Vagina (tissue), 2 donors: Measurements from ENCODE around the gene UCK1. TPM values are rescaled to one million over a fixed set of nuclear protein-coding genes. Genes with fewer than 3 reads are reported as not detected.

Experiments used
- DNase-seq, 2 donors: peaks; one replicate each; pipeline ENCODE4 v3.0.0-alpha.2; 2017; ENCODE audit errors: extremely low spot score in 2 of 2
- H3K27ac ChIP-seq: fragments of 200-600 bp; sonication (generic); one replicate; pipeline ENCODE4 v1.5.1; 2019
- H3K27me3 ChIP-seq: fragments of 200-600 bp; sonication (generic); one replicate; pipeline ENCODE4 v1.5.1; 2019
- H3K36me3 ChIP-seq, 2 donors: fragments of 200-600 bp; sonication (generic); one replicate each; pipeline ENCODE4 v1.5.1; 2017 to 2019
- H3K4me1 ChIP-seq: fragments of 200-600 bp; sonication (generic); one replicate; pipeline ENCODE4 v1.5.1; 2019
- H3K4me3 ChIP-seq, 2 donors: fragments of 200-600 bp; sonication (generic); 1 replicate in 1 of 2; 2 replicates in 1 of 2; pipeline ENCODE4 v1.5.1; 2016 to 2019
- H3K9me3 ChIP-seq: fragments of 200-600 bp; sonication (generic); one replicate; pipeline ENCODE4 v1.5.1; 2019
- POLR2A ChIP-seq, 2 donors: fragments of 450-650 bp; IDR thresholded peaks; one replicate each; pipeline ENCODE4 v1.6.1; 2017; ENCODE audit warnings: antibody characterized with exemption in 2 of 2, mild to moderate bottlenecking in 2 of 2, moderate library complexity in 2 of 2
- POLR2AphosphoS5 ChIP-seq, 2 donors: sonication (generic); formaldehyde crosslinking; IDR thresholded peaks; one replicate each; pipeline ENCODE4 v1.9.0; 2017; ENCODE audit warnings: antibody characterized with exemption in 2 of 2, mild to moderate bottlenecking in 2 of 2, low read depth in 1 of 2; ENCODE audit not compliant: insufficient read depth in 1 of 2
- intact Hi-C: fragments of 100-400 bp; cut with DNase I; formaldehyde crosslinking; loops from one replicate; pipeline ENCODE4 v1.15.1; 2023
- total RNA-seq: library from RNA; depleted of rRNA; stranded (reverse); fragments of >200 nt; gene quantifications from one replicate; pipeline ENCODE4 v1.2.3, GENCODE V29; 2016
- TF ChIP-seq, protein P1 (sequence below), 3 experiments: fragments of 450-650 bp in 2 of 3; fragments of 200-600 bp in 1 of 3; sonication (generic) in 1 of 3; IDR thresholded peaks; one replicate each; pipeline ENCODE4 v1.5.1; 2017 to 2019; ENCODE audit warnings: antibody characterized with exemption in 3 of 3, mild to moderate bottlenecking in 2 of 3, moderate library complexity in 2 of 3

Gene UCK1
- 37.3 TPM for total RNA-seq

DNA sequence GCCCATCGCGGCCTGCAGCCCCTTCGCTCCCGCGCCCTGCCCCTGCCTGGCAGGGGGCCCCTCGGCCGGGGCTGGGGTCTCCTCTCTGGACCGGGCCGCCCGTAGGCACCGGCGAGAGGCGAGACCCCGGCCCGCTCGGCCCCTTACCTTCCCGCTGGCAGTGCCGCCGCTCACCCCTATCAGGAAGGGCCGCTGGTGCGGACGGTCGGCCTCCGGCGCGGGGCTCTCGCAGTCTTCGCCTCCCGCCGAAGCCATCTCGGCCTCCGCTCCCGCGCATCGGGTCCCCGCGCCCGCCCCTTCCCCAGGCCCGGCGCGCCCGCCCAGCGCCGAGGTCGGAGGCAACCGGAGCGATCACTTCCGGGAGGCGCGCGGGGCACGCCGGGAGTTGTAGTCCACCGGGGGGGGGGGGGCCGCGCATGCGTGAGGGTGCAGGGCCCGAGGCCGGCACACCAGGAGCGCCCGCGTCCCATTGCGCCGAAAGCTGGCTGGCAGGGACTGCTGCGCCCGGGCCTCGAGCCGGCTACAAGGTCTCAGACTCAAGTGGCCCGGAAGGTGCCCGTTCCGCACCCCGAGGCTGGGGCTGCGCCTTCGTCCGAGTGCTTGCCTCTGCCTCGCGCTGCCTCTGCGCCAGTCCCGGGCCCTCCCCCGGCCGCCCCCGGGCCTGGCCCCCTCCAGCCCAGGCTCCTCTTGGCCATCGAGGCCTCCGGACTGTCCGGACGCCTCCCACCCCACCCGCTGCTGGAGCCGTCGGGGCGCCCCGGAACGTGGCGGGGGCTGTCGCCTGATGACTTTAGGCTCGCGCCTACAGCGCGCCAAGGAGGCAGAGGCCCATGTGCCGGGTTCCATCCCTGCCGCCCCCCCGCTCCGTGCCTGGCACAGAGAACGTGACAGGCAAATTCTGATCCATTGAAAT is at the start of gene UCK1:
Gene UCK1 (minus strand): TSS at position 344 of the 913 bp plus-strand sequence. CDS start 89 bp downstream, at position 255.
- intact Hi-C loops: no loop called here
- H3K4me3 ChIP-seq: peak within 1 kb of the TSS; percentile 65 to 97
- H3K9me3 ChIP-seq: no peaks in the 10 kb centered on the region
- peaks cover 17% of the 10 kb centered on the region for H3K4me1 ChIP-seq
- peak in 1 of 2 donors; percentile 69 for TF ChIP-seq POLR2AphosphoS5 (IDR thresholded peaks at IDR 0.05; ENCODE audit: insufficient read depth in 1 of 2, low read depth in 1 of 2)
- no peak for TF ChIP-seq POLR2A (IDR thresholded peaks at IDR 0.05)
- peaks cover 0 to 33% of the 10 kb centered on the region in 2 donors for H3K36me3 ChIP-seq
- DNase-seq: no peak
- no peaks in the 10 kb centered on the region for H3K27me3 ChIP-seq
- H3K27ac ChIP-seq: peak within 1 kb of the TSS; percentile 85

GRCh38 chr9:131580358-131580757 is 49.3 kb upstream of the UCK1 start:
- Histone ChIP-seq H3K27ac (no peak overlapping the region), H3K4me3 (no peak overlapping the region), H3K36me3 (peaks cover 0 to 76% of the 10 kb centered on the region in 2 donors), H3K4me1 (no peaks in the 10 kb centered on the region), H3K27me3 (no peaks in the 10 kb centered on the region), H3K9me3 (no peaks in the 10 kb centered on the region)
- TF ChIP-seq, protein P1, sequence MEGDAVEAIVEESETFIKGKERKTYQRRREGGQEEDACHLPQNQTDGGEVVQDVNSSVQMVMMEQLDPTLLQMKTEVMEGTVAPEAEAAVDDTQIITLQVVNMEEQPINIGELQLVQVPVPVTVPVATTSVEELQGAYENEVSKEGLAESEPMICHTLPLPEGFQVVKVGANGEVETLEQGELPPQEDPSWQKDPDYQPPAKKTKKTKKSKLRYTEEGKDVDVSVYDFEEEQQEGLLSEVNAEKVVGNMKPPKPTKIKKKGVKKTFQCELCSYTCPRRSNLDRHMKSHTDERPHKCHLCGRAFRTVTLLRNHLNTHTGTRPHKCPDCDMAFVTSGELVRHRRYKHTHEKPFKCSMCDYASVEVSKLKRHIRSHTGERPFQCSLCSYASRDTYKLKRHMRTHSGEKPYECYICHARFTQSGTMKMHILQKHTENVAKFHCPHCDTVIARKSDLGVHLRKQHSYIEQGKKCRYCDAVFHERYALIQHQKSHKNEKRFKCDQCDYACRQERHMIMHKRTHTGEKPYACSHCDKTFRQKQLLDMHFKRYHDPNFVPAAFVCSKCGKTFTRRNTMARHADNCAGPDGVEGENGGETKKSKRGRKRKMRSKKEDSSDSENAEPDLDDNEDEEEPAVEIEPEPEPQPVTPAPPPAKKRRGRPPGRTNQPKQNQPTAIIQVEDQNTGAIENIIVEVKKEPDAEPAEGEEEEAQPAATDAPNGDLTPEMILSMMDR (IDR thresholded peaks at IDR 0.05): no peak
- no peak for TF ChIP-seq POLR2AphosphoS5 (IDR thresholded peaks at IDR 0.05; ENCODE audit: insufficient read depth in 1 of 2, low read depth in 1 of 2)
- intact Hi-C loops: no loop called here
- no peak for DNase-seq

GRCh38 chr9:131579789-131580211 is 48.7 kb upstream of the UCK1 start:
- H3K27ac ChIP-seq: no peak overlapping the region
- no peaks in the 10 kb centered on the region for H3K4me1 ChIP-seq
- no peaks in the 10 kb centered on the region for H3K27me3 ChIP-seq
- intact Hi-C loops: no loop called here
- DNase-seq: no peak
- no peak for TF ChIP-seq POLR2A (IDR thresholded peaks at IDR 0.05)
- TF ChIP-seq, protein P1 (IDR thresholded peaks at IDR 0.05): no peak
- no peak for TF ChIP-seq POLR2AphosphoS5 (IDR thresholded peaks at IDR 0.05; ENCODE audit: insufficient read depth in 1 of 2, low read depth in 1 of 2)
- H3K36me3 ChIP-seq: peaks cover 0 to 70% of the 10 kb centered on the region in 2 donors
- no peaks in the 10 kb centered on the region for H3K9me3 ChIP-seq
- no peak overlapping the region for H3K4me3 ChIP-seq

GRCh38 chr9:131578731-131579504 is 47.9 kb upstream of the UCK1 start:
- no peak overlapping the region for H3K4me3 ChIP-seq
- no peaks in the 10 kb centered on the region for H3K4me1 ChIP-seq
- peaks cover 0 to 64% of the 10 kb centered on the region in 2 donors for H3K36me3 ChIP-seq
- H3K27ac ChIP-seq: no peak overlapping the region
- no peaks in the 10 kb centered on the region for H3K9me3 ChIP-seq
- TF ChIP-seq, protein P1 (IDR thresholded peaks at IDR 0.05): no peak
- intact Hi-C loops: no loop called here
- no peak for DNase-seq
- H3K27me3 ChIP-seq: no peaks in the 10 kb centered on the region

DNA sequence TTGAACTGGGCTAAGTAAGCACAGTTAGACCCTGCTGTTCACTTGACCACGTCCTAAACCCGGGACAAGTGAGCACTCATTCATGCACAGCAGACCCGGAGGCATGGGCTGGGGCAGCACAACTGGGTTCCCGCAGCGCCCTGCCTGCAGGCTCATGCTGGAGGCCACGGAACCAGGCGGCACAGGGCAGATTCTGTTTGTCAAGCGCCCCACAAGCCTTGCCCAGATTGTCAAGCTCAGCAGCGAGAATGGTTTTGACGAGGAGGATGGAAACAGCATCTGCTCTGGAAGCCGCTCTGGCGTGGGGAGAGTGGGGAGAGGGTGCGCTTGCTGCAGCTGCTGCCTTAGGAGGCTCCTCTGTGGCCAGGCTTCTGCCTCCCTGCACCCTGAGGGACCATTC is 47.0 kb upstream of the UCK1 start:
- H3K9me3 ChIP-seq: no peaks in the 10 kb centered on the region
- TF ChIP-seq POLR2A (IDR thresholded peaks at IDR 0.05) (no peak), POLR2AphosphoS5 (IDR thresholded peaks at IDR 0.05; ENCODE audit: insufficient read depth in 1 of 2, low read depth in 1 of 2) (no peak)
- TF ChIP-seq, protein P1 (IDR thresholded peaks at IDR 0.05): no peak
- peaks cover 0 to 55% of the 10 kb centered on the region in 2 donors for H3K36me3 ChIP-seq
- no peaks in the 10 kb centered on the region for H3K27me3 ChIP-seq
- no peak for DNase-seq
- H3K4me3 ChIP-seq: no peak overlapping the region
- intact Hi-C loops: no loop called here
- no peak overlapping the region for H3K27ac ChIP-seq
- no peaks in the 10 kb centered on the region for H3K4me1 ChIP-seq
